ENCODE data around the gene ZBTB17. TPM values are rescaled to one million over a fixed set of nuclear protein-coding genes. Genes with fewer than 3 reads are reported as not detected.

The ZBTB17 gene
- total and polyA plus RNA-seq, 10 of the 15 experiments (the other 5 are each of a cell fraction or from before 2014, with no cell fraction given), result 0.87 to 59.4 (median 38.7) TPM

- TF ChIP-seq, protein P1, sequence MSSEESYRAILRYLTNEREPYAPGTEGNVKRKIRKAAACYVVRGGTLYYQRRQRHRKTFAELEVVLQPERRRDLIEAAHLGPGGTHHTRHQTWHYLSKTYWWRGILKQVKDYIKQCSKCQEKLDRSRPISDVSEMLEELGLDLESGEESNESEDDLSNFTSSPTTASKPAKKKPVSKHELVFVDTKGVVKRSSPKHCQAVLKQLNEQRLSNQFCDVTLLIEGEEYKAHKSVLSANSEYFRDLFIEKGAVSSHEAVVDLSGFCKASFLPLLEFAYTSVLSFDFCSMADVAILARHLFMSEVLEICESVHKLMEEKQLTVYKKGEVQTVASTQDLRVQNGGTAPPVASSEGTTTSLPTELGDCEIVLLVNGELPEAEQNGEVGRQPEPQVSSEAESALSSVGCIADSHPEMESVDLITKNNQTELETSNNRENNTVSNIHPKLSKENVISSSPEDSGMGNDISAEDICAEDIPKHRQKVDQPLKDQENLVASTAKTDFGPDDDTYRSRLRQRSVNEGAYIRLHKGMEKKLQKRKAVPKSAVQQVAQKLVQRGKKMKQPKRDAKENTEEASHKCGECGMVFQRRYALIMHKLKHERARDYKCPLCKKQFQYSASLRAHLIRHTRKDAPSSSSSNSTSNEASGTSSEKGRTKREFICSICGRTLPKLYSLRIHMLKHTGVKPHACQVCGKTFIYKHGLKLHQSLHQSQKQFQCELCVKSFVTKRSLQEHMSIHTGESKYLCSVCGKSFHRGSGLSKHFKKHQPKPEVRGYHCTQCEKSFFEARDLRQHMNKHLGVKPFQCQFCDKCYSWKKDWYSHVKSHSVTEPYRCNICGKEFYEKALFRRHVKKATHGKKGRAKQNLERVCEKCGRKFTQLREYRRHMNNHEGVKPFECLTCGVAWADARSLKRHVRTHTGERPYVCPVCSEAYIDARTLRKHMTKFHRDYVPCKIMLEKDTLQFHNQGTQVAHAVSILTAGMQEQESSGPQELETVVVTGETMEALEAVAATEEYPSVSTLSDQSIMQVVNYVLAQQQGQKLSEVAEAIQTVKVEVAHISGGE (CRISPR knock-in tag; IDR thresholded peaks at IDR 0.05), result no peak
- TF ChIP-seq ZNF24 (IDR thresholded peaks at IDR 0.05), result no peak
- no peak for TF ChIP-seq EED (IDR thresholded peaks at IDR 0.05; ENCODE audit: low read depth)
- TF ChIP-seq, protein P2, sequence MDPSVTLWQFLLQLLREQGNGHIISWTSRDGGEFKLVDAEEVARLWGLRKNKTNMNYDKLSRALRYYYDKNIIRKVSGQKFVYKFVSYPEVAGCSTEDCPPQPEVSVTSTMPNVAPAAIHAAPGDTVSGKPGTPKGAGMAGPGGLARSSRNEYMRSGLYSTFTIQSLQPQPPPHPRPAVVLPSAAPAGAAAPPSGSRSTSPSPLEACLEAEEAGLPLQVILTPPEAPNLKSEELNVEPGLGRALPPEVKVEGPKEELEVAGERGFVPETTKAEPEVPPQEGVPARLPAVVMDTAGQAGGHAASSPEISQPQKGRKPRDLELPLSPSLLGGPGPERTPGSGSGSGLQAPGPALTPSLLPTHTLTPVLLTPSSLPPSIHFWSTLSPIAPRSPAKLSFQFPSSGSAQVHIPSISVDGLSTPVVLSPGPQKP (IDR thresholded peaks at IDR 0.05; ENCODE audit: low read depth, low read length), result no peak
These were observed 44.0 kb downstream of the ZBTB17 start (continued) for GRCh38 chr1:15931884-15932283.

DNA sequence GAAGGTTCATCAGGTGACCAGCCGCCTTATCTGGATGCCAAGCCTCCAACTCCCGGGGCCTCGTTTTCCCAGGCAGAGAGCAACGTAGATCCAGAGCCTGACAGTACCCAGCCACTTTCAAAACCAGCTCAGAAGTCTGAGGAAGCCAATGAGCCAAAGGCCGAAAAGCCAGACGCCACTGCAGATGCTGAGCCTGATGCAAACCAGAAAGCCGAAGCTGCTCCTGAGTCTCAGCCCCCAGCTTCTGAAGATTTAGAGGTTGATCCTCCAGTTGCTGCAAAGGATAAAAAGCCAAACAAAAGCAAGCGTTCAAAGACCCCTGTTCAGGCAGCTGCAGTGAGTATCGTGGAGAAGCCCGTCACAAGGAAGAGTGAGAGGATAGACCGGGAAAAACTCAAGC is 44.5 kb downstream of the ZBTB17 start:
- H3K9ac ChIP-seq (ENCODE audit: control insufficient read depth, insufficient read depth, low read length), result no peak overlapping the region
- ChIA-PET CTCF (interaction anchor here (1.1 to 1.6 kb wide), 2 partner anchors 18 to 116 kb away, joined by 3 to 7 read pairs; no protein-coding TSS in a partner anchor), RAD21 (ENCODE audit: unreplicated experiment) (interaction anchor here (1.8 kb wide), 1 partner anchor 116 kb away, joined by 8 read pairs; no protein-coding TSS in a partner anchor), POLR2A (no interaction called here), SMC1A (ENCODE audit: uncharacterized antibody, unreplicated experiment) (interaction anchor here (1.1 to 1.4 kb wide), 3 partner anchors 115 to 140 kb away, joined by 3 to 4 read pairs (median 3); no protein-coding TSS in a partner anchor)
- intact Hi-C loops (cut with micrococcal nuclease; ENCODE audit: unreplicated experiment), result no loop called here
- H3K4me2 ChIP-seq (ENCODE audit: control insufficient read depth, insufficient read depth), result no peak overlapping the region
- no peak overlapping the region for H3K27ac ChIP-seq (ENCODE audit: control insufficient read depth, insufficient read depth)
- H4K20me1 ChIP-seq (ENCODE audit: control insufficient read depth, insufficient read depth), result no peaks in the 10 kb centered on the region
- no peaks in the 10 kb centered on the region for H3K79me2 ChIP-seq (ENCODE audit: control insufficient read depth, insufficient read depth, low read length)
- H3K4me1 ChIP-seq (ENCODE audit: control insufficient read depth, insufficient read depth, low read length), result no peaks in the 10 kb centered on the region
- no peaks in the 10 kb centered on the region for H3K9me3 ChIP-seq (replicated peaks; ENCODE audit: control insufficient read depth, insufficient read depth, low read length)
- in situ Hi-C loops (cut with MboI), result no loop called here
- TF ChIP-seq SUPT20H (IDR thresholded peaks at IDR 0.05; ENCODE audit: borderline replicate concordance, control insufficient read depth, low read depth, low read length) (no peak), SIX5 (IDR thresholded peaks at IDR 0.05; ENCODE audit: low read depth, low read length, severe bottlenecking) (no peak), NR2F1 (conservative IDR thresholded peaks at IDR 0.05) (no peak), CREB1 (IDR thresholded peaks at IDR 0.05; ENCODE audit: low read depth) (no peak), USF2 (IDR thresholded peaks at IDR 0.05; ENCODE audit: borderline replicate concordance, low read depth, low read length) (no peak), NR2C1 (IDR thresholded peaks at IDR 0.05) (no peak), BRCA1 (IDR thresholded peaks at IDR 0.05; ENCODE audit: low read depth, low read length) (no peak), BMI1 (IDR thresholded peaks at IDR 0.05; ENCODE audit: borderline replicate concordance) (no peak), DPF2 (IDR thresholded peaks at IDR 0.05) (no peak), RB1 (IDR thresholded peaks at IDR 0.05; ENCODE audit: borderline replicate concordance) (no peak)
- TF ChIP-seq, protein P3, sequence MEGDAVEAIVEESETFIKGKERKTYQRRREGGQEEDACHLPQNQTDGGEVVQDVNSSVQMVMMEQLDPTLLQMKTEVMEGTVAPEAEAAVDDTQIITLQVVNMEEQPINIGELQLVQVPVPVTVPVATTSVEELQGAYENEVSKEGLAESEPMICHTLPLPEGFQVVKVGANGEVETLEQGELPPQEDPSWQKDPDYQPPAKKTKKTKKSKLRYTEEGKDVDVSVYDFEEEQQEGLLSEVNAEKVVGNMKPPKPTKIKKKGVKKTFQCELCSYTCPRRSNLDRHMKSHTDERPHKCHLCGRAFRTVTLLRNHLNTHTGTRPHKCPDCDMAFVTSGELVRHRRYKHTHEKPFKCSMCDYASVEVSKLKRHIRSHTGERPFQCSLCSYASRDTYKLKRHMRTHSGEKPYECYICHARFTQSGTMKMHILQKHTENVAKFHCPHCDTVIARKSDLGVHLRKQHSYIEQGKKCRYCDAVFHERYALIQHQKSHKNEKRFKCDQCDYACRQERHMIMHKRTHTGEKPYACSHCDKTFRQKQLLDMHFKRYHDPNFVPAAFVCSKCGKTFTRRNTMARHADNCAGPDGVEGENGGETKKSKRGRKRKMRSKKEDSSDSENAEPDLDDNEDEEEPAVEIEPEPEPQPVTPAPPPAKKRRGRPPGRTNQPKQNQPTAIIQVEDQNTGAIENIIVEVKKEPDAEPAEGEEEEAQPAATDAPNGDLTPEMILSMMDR (IDR thresholded peaks at IDR 0.05 in 2 of 3, conservative IDR thresholded peaks at IDR 0.05 in 1 of 3; ENCODE audit: control insufficient read depth in 2 of 3, extremely low read depth in 1 of 3, insufficient read depth in 1 of 3, low read depth in 3 of 3, low read length in 3 of 3), result no peak
- ATAC-seq, result no peak
- no peak for DNase-seq (ENCODE audit: low read depth, low spot score)
- FAIRE-seq, result no peak
- no peak overlapping the region for H3K4me3 ChIP-seq
- over 99% methylated on average over 11 of the region's 11 CpGs for WGBS (ENCODE audit: insufficient coverage, insufficient replicate concordance, low lambda C conversion rate, missing lambda C conversion rate)
- H2AFZ ChIP-seq (ENCODE audit: control insufficient read depth, low read depth, low read length), result no peak overlapping the region
- BruUV-seq (replicated peaks), result no TSS peak
- H3K27me3 ChIP-seq (replicated peaks in 1 of 2; ENCODE audit: control insufficient read depth in 2 of 2, insufficient read depth in 2 of 2, low read length in 1 of 2), result no peaks in the 10 kb centered on the region
- H3K36me3 ChIP-seq (ENCODE audit: control insufficient read depth in 2 of 2, insufficient read depth in 2 of 2, low read length in 1 of 2), result peaks cover 28 to 57% of the 10 kb centered on the region in 2 experiments
